T1000 (cell line): ENCODE data around the gene ARMC9.
"Not testable (repeated sequence)": the region's sequence is repeated elsewhere in the genome, so short reads cannot be mapped to it uniquely, and the experiment has no call there.

ENCODE experiments used
- DNase-seq: peaks from one replicate; lab custom pipeline; 2025; ENCODE audit warnings: mixed read lengths; lab: John Stamatoyannopoulos, UW

ARMC9 gene

DNA sequence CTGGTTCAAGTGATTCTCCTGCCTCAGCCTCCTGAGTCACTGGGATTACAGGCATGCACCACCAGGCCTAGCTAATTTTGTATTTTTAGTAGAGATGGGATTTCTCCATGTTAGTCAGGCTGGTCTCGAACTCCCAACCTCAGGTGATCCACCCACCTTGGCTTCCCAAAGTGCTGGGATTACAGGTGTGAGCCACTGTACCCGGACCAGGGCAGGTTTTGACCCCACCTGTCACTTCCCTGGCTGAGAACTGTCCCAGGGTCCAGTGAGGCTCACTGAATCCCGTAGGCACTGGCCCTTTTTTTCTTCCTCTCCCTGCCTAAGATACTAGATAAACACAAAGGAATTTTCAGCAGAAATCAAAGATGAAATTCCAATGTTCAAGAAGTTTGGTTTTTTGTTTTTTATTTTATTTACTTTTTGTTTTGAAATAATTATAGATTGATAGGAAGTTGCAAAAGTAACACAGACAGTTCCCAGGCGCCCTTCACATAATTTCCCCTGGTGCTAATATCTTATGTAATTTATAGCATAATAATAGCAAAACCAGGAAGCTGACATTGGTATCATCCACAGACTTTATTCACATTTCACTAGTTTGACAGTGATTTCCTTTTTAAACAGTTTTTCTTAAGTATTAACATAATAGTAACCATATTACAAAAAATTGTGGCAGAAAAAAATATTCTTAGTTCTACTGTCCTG is 144.7 kb downstream of the ARMC9 start:
- no peak for DNase-seq

DNA sequence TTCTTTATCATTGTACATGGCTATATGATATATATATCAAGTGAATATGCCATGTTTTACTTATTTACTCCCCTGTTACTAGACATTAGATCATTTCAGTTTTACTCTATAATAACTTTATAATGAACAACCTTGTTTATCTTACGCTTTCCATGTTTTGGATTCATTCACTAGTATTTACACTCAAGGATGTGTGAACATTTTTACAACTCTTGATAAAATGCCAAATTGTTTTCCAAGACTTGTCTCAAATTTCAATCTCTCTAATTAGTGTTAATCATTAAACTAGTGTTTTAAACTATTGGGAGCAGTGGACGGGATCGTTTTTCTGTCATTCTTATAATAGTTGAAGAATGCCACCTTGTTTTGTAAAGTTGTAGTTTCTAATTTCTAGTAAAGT is 145.6 kb downstream of the ARMC9 start:
- DNase-seq, result no peak

DNA sequence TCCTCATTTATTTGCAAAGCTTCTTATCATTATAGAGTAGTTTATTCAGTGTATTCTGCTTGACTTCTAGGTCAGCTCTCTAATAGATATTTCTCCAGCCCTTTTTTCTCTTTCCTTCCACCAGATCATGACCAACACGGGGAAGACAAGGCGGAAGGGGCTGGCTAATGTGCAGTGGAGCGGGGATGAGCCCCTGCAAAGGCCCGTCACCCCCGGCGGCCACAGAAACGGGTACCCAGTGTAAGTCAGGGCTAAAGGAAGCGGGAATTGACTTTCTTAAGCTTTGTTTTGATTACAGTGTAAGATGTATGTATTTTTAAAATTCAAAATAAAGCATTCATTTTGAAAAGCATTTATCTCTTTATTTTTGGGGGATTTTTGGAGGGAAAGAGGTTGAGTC is 146.4 kb downstream of the ARMC9 start:
- DNase-seq, result no peak

DNA sequence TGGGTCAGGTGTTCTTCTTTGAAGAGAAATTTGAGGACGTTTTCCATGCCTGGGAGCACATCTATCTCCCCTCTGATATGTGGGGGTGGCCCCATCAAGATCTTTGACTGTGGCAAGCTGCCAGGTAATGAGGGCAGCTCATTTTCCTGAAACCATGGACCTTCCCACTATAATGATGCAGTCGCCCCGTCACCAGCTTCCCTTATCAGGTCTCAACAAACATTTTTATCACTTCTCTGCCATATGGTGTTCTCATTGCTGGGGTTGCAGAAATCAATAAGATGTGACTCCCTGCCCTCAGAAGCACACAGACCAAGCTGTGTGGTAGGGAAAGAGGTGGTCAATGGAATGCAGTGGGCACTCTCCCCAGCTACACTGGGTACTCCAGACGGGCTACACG is 148.7 kb downstream of the ARMC9 start:
- DNase-seq, result no peak

DNA sequence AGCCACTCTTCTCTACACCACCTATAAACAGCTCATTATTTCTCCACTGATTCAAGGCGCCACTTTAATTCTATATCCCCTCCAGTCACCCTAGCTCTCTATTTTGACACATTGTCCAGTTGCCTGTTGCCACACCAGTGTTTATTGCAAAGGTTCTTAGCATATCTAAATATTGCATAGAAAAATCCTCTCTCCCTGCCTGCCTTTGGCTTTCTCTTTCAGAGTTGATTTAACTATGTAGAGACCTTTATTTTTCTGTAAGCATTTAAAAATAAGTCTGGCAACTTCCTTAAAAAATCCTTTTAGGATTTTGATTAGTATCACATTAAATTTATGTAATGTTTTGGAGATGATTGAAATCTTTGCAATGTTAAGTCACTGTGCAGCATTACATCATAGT is 149.2 kb downstream of the ARMC9 start:
- DNase-seq, result no peak

DNA sequence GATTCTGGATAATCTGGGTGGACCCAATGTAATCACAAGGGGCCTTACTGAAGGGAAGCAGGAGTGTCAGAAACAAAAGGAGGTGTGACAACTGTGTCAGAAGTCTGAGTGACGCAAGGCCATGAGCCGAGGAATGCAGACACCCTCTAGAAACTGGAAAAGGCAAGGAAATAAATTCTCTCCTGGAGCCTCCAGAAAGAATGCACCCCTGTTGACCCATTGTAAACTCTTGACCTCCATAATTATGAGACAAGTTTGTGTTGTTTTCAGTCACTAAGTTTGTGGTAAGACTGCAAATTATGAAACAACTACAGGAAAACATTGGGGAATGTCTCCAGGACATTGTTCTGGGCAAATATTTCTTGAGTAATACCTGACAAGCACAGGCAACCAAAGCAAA is 149.7 kb downstream of the ARMC9 start:
- no peak for DNase-seq

DNA sequence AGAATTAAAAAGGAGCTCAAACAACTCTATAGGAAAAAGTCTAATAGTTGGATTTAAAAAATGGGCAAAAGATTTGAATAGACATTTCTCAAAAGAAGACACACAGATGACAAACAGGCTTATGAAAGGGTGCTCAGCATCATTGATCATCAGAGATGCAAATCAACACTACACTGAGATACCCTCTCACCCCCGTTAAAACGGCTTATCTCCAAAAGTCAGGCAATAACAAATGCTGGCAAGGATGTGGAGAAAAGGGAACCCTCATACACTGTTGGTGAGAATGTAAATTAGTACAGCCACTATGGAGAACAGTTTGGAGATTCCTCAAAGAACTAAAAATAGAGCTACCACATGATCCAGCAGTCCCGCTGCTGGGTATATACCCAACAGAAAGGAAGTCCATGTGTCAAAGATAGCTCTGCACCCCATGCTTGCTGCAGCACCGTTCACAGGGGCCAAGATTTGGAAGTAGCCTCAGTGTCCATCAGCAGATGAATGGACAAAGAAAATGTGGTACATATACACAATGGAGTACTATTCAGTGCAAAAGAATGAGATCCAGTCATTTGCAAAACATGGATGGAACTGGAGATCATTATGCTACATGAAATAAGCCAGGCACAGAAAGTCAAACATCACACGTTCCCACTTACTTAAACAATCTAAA is 150.4 kb downstream of the ARMC9 start:
- no peak for DNase-seq

DNA sequence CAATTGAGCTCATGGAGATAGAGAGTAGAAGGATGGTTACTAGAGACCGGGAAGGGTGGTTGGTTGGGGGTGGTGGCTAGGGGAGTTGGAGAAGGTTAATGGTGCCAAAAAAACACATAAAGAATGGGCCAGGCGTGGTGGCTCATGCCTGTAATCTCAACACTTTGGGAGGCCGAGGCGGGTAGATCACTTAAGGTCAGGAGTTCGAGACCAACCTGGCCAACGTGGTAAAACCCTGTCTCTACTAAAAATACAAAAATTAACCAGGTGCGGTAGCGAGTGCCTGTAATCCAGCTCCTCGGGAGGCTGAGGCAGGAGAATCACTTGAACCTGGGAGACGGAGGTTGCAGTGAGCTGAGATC is 150.9 kb downstream of the ARMC9 start:
- not testable (repeated sequence) for DNase-seq

DNA sequence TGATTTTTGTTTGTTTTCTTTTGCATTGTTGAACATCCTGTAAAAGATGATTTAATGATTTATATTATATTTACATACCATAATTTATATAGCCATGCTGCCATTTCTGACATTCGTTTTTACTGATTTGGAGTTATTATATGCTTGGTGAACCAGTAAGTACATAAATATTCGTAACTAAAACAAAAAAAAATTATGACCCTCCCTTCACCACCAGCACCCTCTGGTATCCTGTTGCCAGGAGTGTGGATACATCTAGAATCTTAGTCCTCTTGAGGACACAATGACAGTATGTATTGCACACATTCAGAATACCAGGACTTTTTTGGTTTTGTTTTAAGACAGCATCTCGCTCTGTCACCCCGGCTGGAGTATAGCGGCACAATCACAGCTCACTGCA is 153.2 kb downstream of the ARMC9 start:
- DNase-seq, result no peak

DNA sequence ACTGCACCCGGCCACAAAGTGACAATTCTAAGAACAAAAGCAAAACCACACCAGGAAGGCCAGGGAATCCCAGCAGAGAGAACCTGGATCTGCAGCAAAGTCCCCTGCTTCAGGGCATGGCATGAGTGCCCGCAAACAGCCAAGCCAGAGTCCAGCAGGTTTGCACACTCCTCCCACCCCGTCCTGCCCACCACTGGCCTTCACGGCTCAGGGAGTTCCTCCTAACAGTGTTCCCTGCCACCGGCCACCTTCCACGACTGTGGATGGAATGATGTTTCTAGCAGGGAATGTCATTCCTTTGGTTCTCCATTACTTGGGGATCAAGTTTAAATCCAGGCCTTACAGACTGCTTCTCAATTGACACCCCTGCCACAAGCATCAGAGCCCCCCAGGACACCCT is 155.0 kb downstream of the ARMC9 start:
- no peak for DNase-seq

DNA sequence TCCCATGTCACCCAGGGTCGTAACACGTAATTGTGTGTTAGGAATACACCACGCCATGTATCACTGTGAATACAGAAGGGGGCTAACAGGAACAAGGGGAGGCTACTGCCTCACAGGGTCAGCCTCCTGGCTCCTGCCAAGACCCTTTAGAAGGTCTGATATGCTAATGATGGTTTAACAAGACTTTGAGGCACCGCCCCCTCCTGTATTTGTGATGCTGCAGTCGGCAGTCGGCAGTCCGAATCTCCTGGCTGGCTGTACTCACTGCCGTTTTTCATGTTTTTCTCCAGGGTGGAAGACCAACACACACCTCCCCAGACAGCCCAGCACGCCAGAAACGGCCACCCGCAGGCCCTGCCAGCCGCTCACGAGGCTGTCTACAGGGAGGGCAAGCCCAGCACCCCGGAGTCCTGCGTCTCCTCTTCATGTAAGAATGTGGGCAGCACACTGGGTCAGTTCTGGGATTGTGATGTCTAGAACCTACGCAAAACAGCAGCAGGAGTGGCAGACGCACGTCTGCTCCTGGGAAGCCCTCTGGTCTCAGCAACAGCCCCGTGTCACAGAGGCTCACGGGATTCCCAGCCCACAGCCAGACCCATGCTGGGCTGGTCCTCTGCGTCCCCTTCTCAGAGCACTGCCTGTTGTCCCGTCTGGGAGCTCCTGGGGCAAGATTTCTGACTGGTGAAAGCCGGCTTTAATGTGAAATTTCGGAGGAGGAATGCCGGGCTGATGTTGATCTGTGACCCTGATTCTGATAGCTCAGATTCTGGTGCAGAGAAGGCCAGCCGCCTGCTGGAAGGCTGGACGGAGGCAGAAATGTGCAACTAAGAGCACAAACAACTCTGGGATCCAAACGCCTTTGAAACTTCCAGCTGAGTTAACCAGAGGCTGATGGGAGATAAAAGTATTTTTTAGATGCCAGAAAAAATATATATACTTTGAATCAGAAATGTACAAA is 157.4 kb downstream of the ARMC9 start:
- no peak for DNase-seq

DNA sequence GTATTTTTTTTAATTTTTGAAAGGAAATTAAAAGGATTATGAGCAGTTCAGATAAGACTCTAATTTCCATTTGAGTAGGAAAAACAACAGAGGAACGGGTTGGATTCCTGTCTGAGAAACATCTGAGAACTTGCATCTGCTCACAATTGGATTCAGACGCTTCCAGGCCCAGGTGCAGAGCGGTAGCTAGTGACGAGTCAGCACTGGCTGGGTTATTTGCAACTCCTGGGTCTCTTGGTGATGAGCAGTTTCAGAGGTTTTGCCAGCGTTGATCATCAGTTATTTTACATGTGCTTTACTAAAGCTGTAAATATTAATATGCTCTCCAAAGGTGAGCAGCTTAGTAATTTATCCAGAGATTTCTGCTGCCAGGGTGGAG is 158.0 kb downstream of the ARMC9 start:
- DNase-seq, result no peak

DNA sequence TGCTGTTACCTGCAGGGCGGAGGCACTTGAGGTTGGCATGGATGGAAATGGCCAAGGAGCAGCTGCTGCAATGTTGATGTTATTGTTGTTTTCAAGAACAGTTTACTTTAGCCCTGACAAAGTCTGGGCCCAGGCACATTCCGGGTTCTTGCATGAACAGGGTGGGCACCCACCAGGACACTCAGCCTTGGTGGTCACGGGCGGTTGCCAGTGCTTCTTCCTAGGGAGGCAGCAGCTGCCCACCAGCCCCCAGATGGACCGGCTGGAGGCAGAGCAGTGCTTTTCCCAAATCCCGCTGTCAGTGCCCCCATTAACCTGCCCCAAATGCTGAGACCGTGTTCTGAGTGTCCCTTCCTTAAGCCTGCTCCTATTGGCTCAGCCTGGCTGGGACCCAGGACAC is 158.6 kb downstream of the ARMC9 start:
- no peak for DNase-seq

DNA sequence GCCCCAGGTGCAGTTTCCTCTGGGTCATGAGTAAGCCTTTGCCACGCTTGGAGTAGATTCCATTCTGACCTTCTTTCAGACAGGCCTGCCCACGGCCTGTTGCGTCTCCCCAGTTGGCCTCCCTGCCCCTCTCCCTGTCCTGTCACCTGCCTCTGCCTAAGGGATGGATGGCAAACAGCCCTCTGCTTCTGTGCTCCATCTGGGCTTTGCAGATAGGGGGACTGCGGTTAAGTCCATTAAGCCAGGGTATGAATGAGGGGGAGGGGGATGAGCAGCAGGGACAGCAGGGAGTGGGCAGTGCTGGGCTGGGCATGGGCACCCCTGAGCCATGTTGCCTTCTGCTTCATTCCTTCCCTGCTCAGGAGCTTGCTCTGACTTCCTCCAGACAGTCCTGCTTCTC is 159.5 kb downstream of the ARMC9 start:
- DNase-seq, result no peak

DNA sequence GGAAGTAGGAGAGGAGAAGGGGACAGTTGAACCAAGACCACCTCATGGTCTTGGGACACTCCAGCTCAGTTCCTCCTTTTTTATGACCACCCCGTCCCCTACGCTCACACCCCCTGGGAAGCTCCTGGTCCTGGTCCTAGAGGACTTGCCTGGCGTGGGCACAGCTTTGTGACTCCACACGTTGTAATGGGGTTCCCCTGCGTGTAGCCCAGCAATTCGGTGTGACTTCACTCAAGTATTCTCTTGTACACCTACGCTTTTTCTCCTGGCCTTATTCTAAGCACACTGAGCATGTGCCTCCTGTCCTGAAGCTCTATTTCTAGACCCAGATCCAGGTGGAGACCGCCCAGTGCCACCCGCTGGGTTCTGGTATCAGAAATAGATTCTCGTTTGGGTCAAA is 161.0 kb downstream of the ARMC9 start:
- DNase-seq, result no peak

DNA sequence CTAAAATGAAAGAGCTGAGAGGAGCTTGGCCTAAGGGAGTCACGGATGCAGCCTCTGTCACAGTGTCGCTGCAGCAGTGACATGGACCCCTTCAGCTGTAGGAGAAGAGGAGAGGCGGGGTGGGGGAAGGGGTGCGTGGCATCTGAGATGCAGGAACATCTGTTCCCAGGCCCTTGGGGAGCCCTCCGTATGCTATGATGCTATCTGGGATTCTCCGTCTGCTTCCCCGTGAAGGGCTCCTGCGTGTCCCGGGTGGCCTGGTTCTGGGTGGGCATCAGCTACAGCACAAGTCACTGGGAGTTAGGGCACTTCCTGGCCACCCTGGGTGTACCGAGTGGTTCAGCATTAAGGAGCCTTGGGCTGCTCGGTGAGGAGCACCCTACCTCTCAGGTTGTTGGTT is 161.5 kb downstream of the ARMC9 start:
- DNase-seq, result no peak

DNA sequence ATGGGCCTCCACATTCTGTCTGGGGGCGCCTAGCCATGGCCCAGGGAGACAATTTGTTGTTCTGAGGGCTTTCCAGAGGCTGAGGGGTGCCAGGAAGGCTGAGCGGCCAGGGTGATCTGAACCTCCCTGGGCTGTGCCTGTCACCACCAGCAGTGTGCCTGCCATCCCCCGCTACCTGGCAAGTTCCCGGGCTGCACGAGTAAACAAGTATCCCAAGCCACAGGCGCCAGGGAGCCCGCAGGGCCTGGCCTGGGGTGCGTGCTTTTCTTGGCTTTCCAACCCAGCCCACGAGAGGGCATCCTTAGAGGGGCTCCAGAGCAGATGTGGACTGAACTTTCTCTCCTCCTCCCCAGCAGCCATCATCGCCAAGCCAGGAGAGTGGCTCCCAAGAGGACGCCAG is 162.0 kb downstream of the ARMC9 start:
- DNase-seq, result no peak

DNA sequence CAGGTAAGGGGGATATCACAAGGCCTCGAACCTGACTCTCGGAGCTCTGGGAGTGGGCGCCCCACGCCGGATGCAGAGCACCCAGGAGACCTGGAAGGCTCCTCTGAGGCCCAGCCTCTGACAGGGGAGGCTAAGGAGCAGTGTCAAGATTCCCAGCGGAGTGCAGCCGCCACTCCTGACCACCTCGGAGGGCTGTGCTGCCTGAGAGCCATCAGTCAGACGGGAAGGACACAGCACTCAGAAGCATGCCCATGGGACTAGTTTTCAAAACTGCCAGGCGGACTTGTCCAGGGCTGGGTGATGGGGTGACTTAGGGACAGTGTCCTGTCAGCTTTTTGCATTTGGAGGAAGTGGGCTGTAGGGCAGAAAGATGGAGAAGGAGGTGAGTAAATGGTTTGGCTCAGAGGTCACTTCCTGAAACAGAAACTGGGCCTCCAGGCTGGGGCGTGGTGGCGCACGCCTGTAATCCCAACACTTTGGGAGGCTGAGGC is 162.5 kb downstream of the ARMC9 start:
- no peak for DNase-seq

DNA sequence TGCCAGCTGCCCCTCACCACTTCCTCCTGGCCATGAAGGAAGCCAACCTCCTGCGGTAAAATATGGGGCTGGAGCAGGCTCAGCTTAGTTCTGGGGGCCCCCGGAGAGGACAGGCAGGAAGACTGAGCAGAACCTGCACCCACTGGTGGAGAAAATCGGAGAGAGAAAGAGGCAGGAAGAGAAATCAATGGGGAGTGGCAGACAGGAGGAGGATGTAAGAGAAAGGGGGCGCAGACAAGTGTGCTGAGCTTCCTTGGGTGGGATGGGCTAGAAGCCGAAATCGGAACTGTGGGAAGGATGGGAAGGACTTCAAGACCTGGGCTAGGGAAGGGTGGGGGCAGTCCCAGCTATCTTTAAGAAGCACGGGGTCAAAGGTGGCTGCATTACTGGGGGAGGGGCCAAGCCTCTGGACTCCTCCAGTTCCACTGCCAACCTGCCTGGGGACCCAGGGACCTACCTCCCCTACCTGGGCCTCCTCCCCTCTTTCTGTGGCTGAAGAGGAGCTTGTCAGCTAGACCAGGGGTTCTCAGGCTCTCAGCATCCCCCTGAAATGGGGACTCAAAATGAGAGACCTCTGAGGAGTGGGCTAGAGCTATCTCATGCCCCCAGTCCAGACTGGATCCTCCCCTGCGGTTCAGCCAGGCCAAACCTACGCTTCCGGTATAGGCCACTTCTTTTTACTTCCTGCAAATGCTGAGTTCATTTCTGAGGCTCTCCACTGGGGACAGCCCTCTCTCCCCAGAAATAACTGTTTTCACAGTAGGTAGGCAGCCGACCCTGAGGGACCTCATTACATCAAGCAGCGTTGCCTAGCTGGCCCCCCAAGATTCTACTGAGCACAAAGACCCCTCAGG is 163.5 kb downstream of the ARMC9 start:
- DNase-seq, result no peak

DNA sequence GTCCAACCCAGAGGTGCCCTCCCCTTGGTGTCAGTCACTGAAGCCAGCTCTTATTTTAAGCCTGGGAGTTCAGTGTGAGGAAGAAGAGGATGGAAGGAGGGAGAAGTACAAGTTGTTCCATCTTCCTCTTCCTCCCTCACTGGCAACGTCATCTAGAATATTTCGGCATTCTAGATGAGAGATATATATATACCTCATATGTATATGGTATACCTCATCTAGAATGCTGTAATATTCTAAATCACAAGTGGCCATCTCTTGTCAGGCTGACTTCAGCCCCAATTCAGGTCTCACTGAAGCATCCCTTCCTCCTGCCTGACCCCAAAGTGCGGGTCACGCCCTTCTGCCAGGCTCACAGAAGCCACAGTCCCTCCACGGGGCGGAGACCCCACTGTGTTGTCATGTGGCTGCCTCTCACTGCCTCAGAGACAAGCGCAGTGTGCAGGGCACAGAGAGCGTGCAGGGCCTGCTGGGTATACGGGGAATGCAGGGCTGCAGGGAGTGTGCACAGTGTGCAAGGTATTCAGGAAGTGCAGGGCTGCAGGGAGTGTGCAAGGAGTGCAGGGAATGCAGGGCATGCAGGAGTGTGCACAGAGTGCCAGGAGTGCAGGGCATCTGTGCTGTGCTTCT is 164.2 kb downstream of the ARMC9 start:
- DNase-seq, result no peak

DNA sequence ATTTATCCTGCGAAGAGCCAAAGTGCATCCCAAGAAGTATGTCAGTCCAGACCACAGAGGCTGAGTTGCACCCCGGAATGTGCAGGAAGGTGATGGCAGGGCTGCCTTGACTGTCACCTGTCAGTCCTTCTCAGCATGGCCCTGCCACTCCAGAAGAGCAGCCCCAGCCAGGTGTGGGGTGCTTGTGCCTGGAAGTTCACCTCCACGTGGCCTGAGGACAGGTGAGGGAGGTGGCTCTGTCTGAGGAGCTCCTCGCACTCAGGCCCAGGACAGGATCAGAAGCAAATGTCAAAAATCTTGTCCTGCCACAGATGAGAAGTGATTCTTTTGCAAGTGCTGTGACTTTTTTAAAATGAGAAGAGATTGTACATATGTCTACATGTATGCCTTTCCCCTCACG is 165.6 kb downstream of the ARMC9 start:
- DNase-seq, result no peak
